GM23248 (cell line): ENCODE data around the gene TCTN1.

ENCODE experiments used
- EZH2 ChIP-seq: fragments of 200-600 bp; sonication (generic); IDR thresholded peaks from 2 replicates; pipeline ENCODE4 v1.6.1; 2018; ENCODE audit warnings: antibody characterized with exemption, mild to moderate bottlenecking; ENCODE audit not compliant: insufficient read depth, poor library complexity, severe bottlenecking
- EZH2phosphoT487 ChIP-seq: fragments of 200-600 bp; sonication (generic); IDR thresholded peaks from 2 replicates; pipeline ENCODE4 v1.6.1; 2018; ENCODE audit warnings: antibody characterized with exemption, moderate library complexity, mild to moderate bottlenecking, low read depth; ENCODE audit not compliant: insufficient read depth

DNA sequence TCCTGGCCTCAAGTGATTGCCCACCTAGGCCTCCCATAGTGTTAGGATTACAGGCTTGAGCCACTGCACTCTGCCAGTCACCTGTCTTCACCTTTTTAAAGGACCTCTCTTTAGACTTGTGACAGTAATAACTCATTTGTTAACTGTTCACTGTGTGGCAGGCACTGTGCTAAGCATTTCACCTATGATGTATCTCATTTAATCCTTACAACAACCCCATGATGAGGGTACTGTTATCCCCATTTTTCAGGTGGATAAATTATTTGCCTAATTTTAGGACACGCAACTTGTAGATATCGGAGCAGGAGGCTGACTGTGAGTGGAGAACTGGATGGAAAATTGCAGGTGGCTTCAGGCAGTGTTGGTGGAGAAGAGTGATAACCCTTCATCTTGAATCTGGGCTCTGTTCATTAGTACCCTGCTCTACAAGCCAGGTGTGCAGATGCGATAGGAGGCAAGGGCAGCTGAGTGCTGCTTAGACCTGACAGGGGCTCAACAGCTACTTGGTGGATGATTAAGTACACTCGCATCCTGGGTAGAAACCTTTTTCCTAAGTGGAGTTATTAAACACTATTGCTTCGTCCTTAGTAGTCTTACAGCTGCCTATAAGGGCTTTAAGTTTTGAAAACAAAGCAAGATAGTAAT, 2.7 kb downstream of the TCTN1 start:
- TF ChIP-seq EZH2 (no peak), EZH2phosphoT487 (no peak)
